Fibroblast of skin of abdomen (primary cell): ENCODE data around the gene TBK1.

ENCODE experiments used
- DNase-seq: peaks from one replicate; pipeline ENCODE4 v3.0.0-alpha.2; 2013

Gene TBK1

DNA sequence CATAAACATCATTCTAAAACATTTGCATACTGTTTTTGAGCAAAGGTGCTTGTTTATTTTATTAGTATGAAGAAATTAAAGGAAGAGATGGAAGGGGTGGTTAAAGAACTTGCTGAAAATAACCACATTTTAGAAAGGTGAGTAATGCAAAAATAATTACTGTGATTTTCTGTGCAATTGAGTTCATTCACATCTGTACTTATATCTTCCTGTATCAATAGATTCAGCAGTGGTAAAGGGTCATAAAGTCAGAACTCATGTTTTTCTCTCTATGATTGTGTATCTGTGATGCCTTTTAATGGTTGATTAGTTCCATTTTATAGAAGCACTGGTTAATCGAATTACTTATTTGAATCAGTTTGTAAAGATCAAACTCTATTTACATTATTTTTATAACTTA lies 46.0 kb downstream of the TBK1 start:
- no peak for DNase-seq

DNA sequence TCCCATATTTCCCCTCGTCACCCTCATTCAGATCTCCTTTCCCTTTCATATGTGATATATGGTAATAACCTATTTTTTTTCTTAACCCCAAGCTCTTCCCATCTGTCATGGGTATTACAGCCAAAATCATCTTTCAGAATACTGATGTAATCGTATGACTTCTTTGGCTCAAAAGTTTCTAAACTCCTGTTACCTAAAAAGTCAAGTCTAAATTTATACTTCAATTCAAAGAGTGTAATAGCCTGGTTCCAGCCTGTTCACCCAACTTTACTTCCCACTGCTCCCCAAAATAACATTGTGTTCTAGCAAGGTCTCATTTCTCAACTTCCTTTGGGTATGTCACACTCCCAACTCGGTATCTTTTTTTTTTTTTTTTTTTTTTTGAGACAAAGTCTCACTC lies 48.5 kb downstream of the TBK1 start:
- no peak for DNase-seq

DNA sequence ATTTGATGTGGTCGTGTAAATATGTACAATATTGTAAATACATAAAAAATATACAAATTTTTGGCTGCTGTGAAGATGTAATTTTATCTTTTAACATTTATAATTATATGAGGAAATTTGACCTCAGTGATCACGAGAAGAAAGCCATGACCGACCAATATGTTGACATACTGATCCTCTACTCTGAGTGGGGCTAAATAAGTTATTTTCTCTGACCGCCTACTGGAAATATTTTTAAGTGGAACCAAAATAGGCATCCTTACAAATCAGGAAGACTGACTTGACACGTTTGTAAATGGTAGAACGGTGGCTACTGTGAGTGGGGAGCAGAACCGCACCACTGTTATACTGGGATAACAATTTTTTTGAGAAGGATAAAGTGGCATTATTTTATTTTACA lies 49.6 kb downstream of the TBK1 start:
- DNase-seq: no peak

DNA sequence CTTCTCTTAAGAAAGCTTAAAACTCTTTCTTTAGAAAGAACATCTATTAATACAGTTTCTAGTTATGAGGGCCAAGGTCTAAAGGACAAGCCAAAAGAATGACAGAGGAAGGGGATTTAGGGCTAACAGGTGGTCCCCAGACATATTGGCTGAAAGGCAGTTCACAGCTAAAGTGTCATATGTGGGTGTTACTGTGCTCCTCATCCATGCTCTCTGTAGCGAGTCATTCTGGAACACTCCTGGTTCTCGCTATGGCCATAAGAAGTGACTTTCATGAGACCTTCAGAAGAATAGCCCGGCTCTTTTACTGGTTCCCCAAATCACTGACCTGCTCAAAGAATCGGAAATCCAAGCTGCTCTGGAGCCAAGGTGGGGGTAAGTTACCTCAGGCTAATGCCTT lies 55.0 kb downstream of the TBK1 start:
- no peak for DNase-seq

- DNase-seq: peak; percentile 49
Observed at GRCh38 chr12:64510667-64511066, 58.7 kb downstream of the TBK1 start.

DNA sequence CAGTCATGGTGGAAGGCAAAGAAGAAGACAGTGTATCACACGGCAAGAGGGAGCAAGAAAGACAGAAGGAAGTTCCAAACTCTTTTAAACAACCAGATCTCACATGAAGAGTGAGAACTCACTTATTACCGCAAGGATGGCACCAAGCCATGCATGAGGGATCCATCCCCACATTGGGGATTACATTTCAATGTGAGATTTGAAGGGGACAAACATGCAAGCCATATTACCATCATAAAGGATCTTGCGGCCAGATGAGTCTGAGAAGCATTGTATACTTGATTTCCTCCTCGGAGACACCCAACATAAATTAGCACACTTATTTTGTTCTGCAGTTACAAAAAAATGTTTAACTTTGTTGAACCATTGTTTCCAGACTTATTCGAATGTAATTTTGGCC lies 66.5 kb downstream of the TBK1 start:
- DNase-seq: no peak

DNA sequence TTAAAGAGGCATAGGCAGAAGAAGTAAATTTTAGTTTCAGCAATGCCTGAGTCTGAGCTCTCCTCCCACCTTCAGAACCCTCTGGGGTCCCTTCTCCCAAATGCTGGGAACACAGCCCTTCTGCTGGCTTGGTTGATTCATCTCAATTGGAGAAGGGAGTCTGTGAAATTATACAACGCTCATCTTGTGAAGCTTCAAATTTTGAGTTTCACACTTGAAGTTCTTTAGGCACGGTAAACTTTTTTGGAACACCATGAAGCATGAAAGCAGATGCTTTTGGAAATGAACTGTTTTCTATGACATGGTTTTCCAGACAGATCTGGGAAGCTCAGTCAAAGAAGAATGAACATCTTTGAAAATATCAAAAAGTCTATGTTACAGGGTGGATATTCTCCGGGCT lies 69.9 kb downstream of the TBK1 start:
- no peak for DNase-seq

GRCh38 chr12:64522316-64522715 lies 70.4 kb downstream of the TBK1 start:
- DNase-seq: peak; percentile 76

DNA sequence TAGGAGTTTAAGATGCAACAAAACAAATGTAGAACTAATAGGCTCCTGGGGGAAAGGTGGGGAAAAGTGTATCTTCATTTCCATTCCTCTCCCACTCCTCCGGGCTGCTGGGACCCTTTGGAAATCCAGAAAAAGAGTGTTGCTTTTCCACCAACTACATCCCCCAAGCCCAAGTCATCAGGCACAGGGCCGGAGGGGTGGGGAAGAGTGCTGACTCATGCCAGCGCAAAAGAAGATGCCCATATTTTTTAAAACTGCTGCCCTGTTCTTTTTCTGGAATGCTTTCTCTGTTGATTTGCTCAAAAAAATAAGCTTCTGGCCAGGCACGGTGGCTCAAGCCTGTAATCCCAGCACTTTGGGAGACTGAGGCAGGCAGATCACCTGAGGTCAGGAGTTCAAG lies 70.9 kb downstream of the TBK1 start:
- DNase-seq: peak; percentile 55

GRCh38 chr12:64523565-64524444 lies 71.9 kb downstream of the TBK1 start:
- peak; percentile 97 for DNase-seq

- no peak for DNase-seq
Observed at GRCh38 chr12:64525461-64526160, 73.7 kb downstream of the TBK1 start.

GRCh38 chr12:64526859-64527258 lies 74.9 kb downstream of the TBK1 start:
- DNase-seq: peak; percentile 53

DNA sequence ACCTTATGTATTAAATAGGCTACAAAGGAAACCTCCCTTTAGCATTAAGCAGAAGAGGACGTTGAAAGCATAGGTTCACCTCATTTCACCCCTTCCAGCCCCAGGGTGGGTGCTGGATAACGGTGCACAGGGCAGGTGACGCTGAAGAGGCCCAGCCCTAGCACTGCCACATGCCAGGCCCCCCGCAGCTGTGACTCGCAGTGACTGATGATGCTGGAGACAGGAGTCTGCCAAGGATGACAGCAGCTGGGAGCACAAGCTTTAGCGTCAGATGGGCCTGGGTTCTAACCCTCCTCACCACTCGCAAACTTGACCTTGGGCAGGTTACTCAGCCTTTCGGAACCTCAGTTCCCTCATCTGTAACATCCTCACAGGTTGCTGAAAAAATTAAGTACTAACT lies 76.7 kb downstream of the TBK1 start:
- DNase-seq: no peak

- DNase-seq: no peak
Observed at GRCh38 chr12:64530566-64530965, 78.6 kb downstream of the TBK1 start.

- no peak for DNase-seq
Observed at GRCh38 chr12:64531665-64532334, 79.9 kb downstream of the TBK1 start.

DNA sequence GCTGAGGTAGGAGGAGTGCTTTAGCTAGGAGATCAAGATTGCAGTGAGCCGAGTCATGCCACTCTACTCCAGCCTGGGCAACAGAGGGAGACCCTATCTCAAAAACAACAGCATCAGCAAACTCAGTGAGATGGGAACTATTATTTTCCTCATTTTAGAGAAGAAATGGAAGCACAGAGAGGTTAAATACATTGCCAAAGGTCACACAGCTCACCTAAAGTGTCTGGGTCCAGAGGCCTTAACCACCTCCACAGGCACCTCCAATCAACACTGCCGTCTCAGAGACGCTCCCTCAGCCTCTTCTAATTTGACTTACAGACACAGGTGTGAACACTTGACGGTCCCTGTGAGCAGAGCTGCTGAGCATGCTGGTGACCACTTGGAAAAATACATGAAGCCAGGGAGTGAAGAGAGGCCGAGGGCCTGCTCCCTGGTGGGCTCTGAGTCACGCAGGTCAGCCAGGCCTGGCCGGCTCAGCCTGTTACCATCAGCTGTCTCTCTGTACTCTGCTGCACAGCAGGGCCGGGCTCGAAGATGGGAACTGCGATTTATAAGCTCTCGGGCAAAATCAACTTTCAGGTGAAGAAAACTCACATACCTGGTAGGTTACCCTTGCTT lies 80.9 kb downstream of the TBK1 start:
- DNase-seq: no peak

- no peak for DNase-seq
Observed at GRCh38 chr12:64534672-64535199, 82.8 kb downstream of the TBK1 start.

DNA sequence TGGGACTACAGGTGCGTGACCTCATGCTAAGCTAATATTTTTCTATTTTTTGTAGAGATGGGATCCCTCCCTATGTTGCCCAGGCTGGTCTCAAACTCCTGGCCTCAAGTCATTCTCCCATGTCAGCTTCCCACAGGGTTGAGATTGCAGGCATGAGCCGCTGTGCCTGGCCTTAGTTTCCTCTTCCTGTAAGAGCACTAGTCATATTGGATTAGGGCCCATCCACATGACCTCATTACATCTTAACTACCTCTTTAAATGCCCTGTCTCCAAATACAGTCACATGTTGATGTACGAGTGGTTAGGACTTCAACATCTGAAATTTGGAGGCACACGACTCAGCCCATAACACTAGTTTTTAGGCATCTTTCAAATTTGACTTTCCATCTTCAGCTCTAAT lies 86.2 kb downstream of the TBK1 start:
- no peak for DNase-seq

- DNase-seq: peak; percentile 40
Observed at GRCh38 chr12:64542409-64543047, 90.6 kb downstream of the TBK1 start.

DNA sequence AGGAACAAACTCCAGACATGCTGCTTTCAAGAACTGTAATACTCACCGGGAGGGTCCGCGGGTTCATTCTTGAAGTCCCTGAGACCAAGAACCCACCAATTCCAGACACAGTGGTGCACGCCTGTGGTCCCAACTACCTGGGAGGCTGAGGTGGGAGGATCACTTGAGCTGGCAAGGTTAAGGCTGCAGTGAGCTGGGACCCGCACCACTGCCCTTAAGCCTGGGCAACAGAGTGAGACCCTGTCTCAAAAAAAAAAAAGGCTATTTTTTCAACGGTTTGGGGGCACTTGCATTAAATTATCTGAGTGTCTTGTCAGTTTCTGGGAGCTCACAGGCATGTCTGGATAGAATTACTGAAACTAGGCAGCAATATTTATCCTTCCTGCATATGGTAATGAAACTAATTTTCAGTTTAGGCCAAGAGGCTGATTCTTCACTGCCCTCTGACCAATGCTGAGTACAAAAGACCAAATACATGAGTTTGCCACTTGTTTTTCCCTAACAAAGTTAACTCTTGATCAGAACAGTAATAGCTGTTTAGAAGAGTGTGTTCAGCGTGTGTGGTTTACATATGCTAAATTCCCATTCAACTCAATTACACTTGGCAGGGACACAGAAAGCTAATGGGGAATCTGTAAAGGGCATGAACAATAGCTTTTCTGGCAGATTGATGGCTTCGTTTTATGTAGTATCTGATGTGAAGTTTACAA lies 92.6 kb downstream of the TBK1 start:
- peak; percentile 24 for DNase-seq

DNA sequence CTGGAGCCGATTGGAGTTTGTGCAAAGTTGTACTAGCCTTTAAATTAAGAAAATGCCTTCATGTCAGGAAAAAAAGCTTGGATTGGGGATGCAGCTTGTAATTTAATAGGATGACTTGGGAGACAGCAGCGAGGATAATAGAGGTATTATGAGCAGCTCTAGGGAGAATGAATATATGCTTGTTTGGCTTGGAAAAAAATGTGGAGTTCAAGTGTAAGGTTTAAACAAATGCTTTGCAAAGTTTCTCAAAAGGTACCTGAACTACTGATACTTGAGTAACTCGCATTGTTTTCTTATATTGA lies 93.1 kb downstream of the TBK1 start:
- DNase-seq: no peak

- DNase-seq: no peak
Observed at GRCh38 chr12:64549108-64549507, 97.2 kb downstream of the TBK1 start.
